GM15510 (cell line): ENCODE results near the gene MCOLN3.

Experiments used
- POLR2A ChIP-seq: IDR thresholded peaks from 3 replicates; pipeline ENCODE4 v1.6.1; 2011; ENCODE audit warnings: borderline replicate concordance; ENCODE audit not compliant: insufficient read length; ENCODE audit errors: extremely low read depth

Gene MCOLN3

GRCh38 chr1:84985365-84985764 lies 62.9 kb downstream of the MCOLN3 start:
- TF ChIP-seq POLR2A: no peak

- no peak for TF ChIP-seq POLR2A
Observed at GRCh38 chr1:84982395-84982794, 65.9 kb downstream of the MCOLN3 start.

GRCh38 chr1:84975035-84975434 lies 73.3 kb downstream of the MCOLN3 start:
- TF ChIP-seq POLR2A: no peak

GRCh38 chr1:84973498-84974334 lies 74.6 kb downstream of the MCOLN3 start:
- TF ChIP-seq POLR2A: no peak

- no peak for TF ChIP-seq POLR2A
Observed at GRCh38 chr1:84972377-84972987, 75.8 kb downstream of the MCOLN3 start.

- TF ChIP-seq POLR2A: no peak
Observed at GRCh38 chr1:84971957-84972356, 76.3 kb downstream of the MCOLN3 start.

- no peak for TF ChIP-seq POLR2A
Observed at GRCh38 chr1:84969489-84970250, 78.6 kb downstream of the MCOLN3 start.

GRCh38 chr1:84968865-84969264 lies 79.4 kb downstream of the MCOLN3 start:
- no peak for TF ChIP-seq POLR2A

GRCh38 chr1:84968101-84968500 lies 80.2 kb downstream of the MCOLN3 start:
- TF ChIP-seq POLR2A: no peak
